ENCODE measurements around the gene TRIM15. TPM values are rescaled to one million over a fixed set of nuclear protein-coding genes. Genes with fewer than 3 reads are reported as not detected.
"Not testable (repeated sequence)": the region's sequence is repeated elsewhere in the genome, so short reads cannot be mapped to it uniquely, and the experiment has no call there.

The TRIM15 gene
- total RNA-seq, 2 experiments from 2014 or later = 0.63 to 1.6 TPM

GRCh38 chr6:30130887-30131862 is 32.2 kb upstream of the TRIM15 start:
- Mint-ChIP-seq H3K27ac (no peak overlapping the region), H3K4me1 (ENCODE audit: low read depth) (peaks cover 30% of the 10 kb centered on the region), H3K36me3 (no peaks in the 10 kb centered on the region), H3K4me3 (peak overlapping the region; percentile 9), H3K9me3 (no peaks in the 10 kb centered on the region), H3K27me3 (peaks cover 60% of the 10 kb centered on the region)
- intact Hi-C loops (cut with micrococcal nuclease) = loop anchor here (1.0 to 5.0 kb wide), 4 partner anchors 28 to 64 kb away; partner anchors contain the start of gene PPP1R11
- ChIA-PET POLR2A (interaction anchor here (0.8 to 0.9 kb wide), 2 partner anchors 27 to 37 kb away, joined by 4 to 5 read pairs; no protein-coding TSS in a partner anchor), CTCF (interaction anchor here (0.7 to 15.9 kb wide), 47 partner anchors 8 to 477 kb away, joined by 3 to 491 read pairs (median 5); partner anchors contain the start of genes POLR1H, PPP1R11, RNF39 and TRIM31)
- peak; percentile 73 for DNase-seq

GRCh38 chr6:30131947-30132497 is 31.3 kb upstream of the TRIM15 start:
- no peak for DNase-seq
- POLR2A ChIA-PET = interaction anchor here (0.6 kb wide), 1 partner anchor 20 kb away, joined by 3 read pairs; no protein-coding TSS in a partner anchor
- Mint-ChIP-seq H3K27me3 (peaks cover 53% of the 10 kb centered on the region), H3K4me1 (ENCODE audit: low read depth) (peaks cover 33% of the 10 kb centered on the region), H3K9me3 (no peaks in the 10 kb centered on the region), H3K36me3 (no peaks in the 10 kb centered on the region), H3K27ac (no peak overlapping the region), H3K4me3 (no peak overlapping the region)
- CTCF ChIA-PET = interaction anchor here (0.8 to 15.9 kb wide), 35 partner anchors 9 to 478 kb away, joined by 3 to 491 read pairs (median 5); partner anchors contain the start of genes POLR1H, PPP1R11 and TRIM31
- intact Hi-C loops (cut with micrococcal nuclease) = loop anchor here (1.0 to 5.0 kb wide), 4 partner anchors 27 to 65 kb away; partner anchors contain the start of gene PPP1R11

- no peak overlapping the region for H3K4me3 Mint-ChIP-seq
- ChIA-PET CTCF (interaction anchor here (0.6 to 15.9 kb wide), 2 partner anchors 28 to 301 kb away, joined by 3 to 491 read pairs; partner anchors contain the start of gene TRIM31), POLR2A (no interaction called here)
- peaks cover 45% of the 10 kb centered on the region for H3K27me3 Mint-ChIP-seq
- no peaks in the 10 kb centered on the region for H3K36me3 Mint-ChIP-seq
- H3K9me3 Mint-ChIP-seq = no peaks in the 10 kb centered on the region
- H3K27ac Mint-ChIP-seq = no peak overlapping the region
- no peak for DNase-seq
- H3K4me1 Mint-ChIP-seq (ENCODE audit: low read depth) = peaks cover 19% of the 10 kb centered on the region
- intact Hi-C loops (cut with micrococcal nuclease) = no loop called here
These were observed 28.2 kb upstream of the TRIM15 start for GRCh38 chr6:30135147-30135546.

- H3K4me3 Mint-ChIP-seq = no peak within 1 kb of the TSS
- no peak within 1 kb of the TSS for H3K27ac Mint-ChIP-seq
- peaks cover 43% of the 10 kb centered on the region for H3K27me3 Mint-ChIP-seq
- CTCF ChIA-PET = interaction anchor here (0.6 to 15.9 kb wide), 2 partner anchors 29 to 301 kb away, joined by 3 to 491 read pairs; partner anchors contain the start of gene TRIM31
- H3K4me1 Mint-ChIP-seq (ENCODE audit: low read depth) = peaks cover 13% of the 10 kb centered on the region
- POLR2A ChIA-PET = no interaction called here
- no peaks in the 10 kb centered on the region for H3K36me3 Mint-ChIP-seq
- no peak for DNase-seq
- no peaks in the 10 kb centered on the region for H3K9me3 Mint-ChIP-seq
- intact Hi-C loops (cut with micrococcal nuclease) = no loop called here
These were observed 27.6 kb upstream of the TRIM15 start, which contains the start of gene TRIM40 for GRCh38 chr6:30135757-30136156. Gene TRIM40 (plus strand): TSS chr6:30136140. CDS start chr6:30137037, 897 bp downstream.

DNA sequence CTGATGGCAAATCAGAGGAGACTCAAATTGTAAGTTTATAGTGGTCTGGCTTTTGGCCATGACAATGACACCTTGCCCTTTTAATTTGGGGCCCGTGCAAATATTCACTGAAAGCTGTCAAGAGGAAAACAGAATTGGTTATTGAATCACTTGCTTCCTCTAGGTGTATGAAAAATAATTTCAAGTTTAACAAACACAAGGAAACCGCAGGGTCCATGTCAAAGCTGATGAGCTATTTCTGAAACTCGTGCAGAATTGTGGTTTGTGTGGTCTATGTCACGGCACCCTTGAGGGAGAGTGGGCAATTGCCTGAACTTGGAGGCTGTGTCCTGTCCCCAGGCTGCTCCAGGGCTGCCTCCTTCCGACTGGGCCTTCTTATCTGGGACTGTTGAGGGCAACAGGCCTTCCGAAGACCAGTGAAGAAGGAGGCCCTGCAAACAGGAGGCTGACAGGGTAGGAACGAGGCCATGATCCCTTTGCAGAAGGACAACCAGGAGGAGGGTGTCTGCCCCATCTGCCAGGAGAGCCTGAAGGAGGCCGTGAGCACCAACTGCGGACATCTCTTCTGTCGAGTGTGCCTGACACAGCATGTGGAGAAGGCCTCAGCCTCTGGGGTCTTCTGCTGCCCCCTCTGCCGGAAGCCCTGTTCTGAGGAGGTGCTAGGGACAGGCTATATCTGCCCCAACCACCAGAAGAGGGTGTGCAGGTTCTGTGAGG is 26.6 kb upstream of the TRIM15 start:
- Mint-ChIP-seq H3K4me1 (ENCODE audit: low read depth) (peaks cover 8% of the 10 kb centered on the region), H3K36me3 (no peaks in the 10 kb centered on the region), H3K27me3 (peaks cover 42% of the 10 kb centered on the region), H3K4me3 (no peak overlapping the region), H3K9me3 (no peaks in the 10 kb centered on the region), H3K27ac (no peak overlapping the region)
- peak; percentile 42 for DNase-seq
- ChIA-PET CTCF (interaction anchor here (15.9 kb wide), 1 partner anchor 30 kb away, joined by 491 read pairs; the partner anchor contains the start of gene TRIM31), POLR2A (no interaction called here)
- intact Hi-C loops (cut with micrococcal nuclease) = no loop called here

DNA sequence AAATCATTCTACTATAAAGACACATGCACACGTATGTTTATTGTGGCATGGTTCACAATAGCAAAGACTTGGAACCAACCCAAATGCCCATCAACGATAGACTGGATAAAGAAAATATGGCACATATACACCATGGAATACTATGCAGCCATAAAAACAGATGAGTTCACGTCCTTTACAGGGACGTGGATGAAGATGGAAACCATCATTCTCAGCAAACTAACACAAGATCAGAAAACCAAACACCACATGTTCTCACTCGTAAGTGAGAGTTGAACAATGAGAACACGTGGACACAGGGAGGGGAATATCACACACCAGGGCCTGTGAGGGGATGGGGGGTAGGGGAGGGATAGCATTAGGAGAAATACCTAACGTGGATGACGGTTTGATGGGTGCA is 23.1 kb upstream of the TRIM15 start:
- H3K4me1 Mint-ChIP-seq (ENCODE audit: low read depth); H3K4me3 Mint-ChIP-seq; POLR2A ChIA-PET; DNase-seq; H3K27ac Mint-ChIP-seq; intact Hi-C loops (cut with micrococcal nuclease); H3K36me3 Mint-ChIP-seq; H3K9me3 Mint-ChIP-seq: not testable (repeated sequence)
- H3K27me3 Mint-ChIP-seq = peaks cover 46% of the 10 kb centered on the region
- CTCF ChIA-PET = interaction anchor here (1.0 to 3.5 kb wide), 2 partner anchors 8 to 9 kb away, joined by 3 to 13 read pairs; no protein-coding TSS in a partner anchor

GRCh38 chr6:30142665-30143064 is 20.7 kb upstream of the TRIM15 start:
- no peak overlapping the region for H3K4me3 Mint-ChIP-seq
- H3K9me3 Mint-ChIP-seq = no peaks in the 10 kb centered on the region
- no peak overlapping the region for H3K27ac Mint-ChIP-seq
- ChIA-PET CTCF (interaction anchor here (3.5 kb wide), 1 partner anchor 12 kb away, joined by 13 read pairs; no protein-coding TSS in a partner anchor), POLR2A (no interaction called here)
- H3K36me3 Mint-ChIP-seq = no peaks in the 10 kb centered on the region
- no peak for DNase-seq
- intact Hi-C loops (cut with micrococcal nuclease) = no loop called here
- no peaks in the 10 kb centered on the region for H3K4me1 Mint-ChIP-seq (ENCODE audit: low read depth)
- peaks cover 50% of the 10 kb centered on the region for H3K27me3 Mint-ChIP-seq

GRCh38 chr6:30143780-30144179 is 19.6 kb upstream of the TRIM15 start:
- Mint-ChIP-seq H3K4me3 (no peak overlapping the region), H3K36me3 (no peaks in the 10 kb centered on the region), H3K9me3 (no peaks in the 10 kb centered on the region), H3K27me3 (peaks cover 48% of the 10 kb centered on the region), H3K27ac (no peak overlapping the region), H3K4me1 (ENCODE audit: low read depth) (no peaks in the 10 kb centered on the region)
- ChIA-PET POLR2A (interaction anchor here (0.5 kb wide), 1 partner anchor 11 kb away, joined by 3 read pairs; no protein-coding TSS in a partner anchor), CTCF (interaction anchor here (0.8 to 3.5 kb wide), 3 partner anchors 12 to 42 kb away, joined by 5 to 13 read pairs (median 9); no protein-coding TSS in a partner anchor)
- no peak for DNase-seq
- intact Hi-C loops (cut with micrococcal nuclease) = no loop called here

- H3K4me3 Mint-ChIP-seq = no peak overlapping the region
These were observed 18.5 kb upstream of the TRIM15 start for GRCh38 chr6:30144811-30145210.

DNA sequence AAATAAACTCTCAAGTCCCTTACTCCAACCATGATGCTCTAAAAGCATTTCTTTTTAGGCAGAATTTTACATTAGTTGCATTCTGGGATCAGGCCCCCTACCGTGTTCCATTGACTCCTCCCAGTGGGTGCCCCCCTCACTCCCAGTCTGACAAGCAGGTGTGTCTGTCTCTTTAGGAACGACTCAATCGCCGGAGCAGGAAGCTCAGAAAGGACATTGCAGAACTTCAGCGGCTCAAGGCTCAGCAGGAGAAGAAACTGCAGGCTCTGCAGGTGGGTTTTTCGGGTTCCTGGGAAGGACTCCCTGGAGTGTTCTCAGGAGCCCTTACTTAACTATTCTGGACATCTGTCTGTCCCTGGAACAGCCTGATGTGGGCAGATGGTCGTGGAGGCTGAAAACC is 17.5 kb upstream of the TRIM15 start:
- Mint-ChIP-seq H3K36me3 (no peaks in the 10 kb centered on the region), H3K4me1 (ENCODE audit: low read depth) (no peaks in the 10 kb centered on the region), H3K27me3 (peaks cover 46% of the 10 kb centered on the region), H3K4me3 (no peak overlapping the region), H3K9me3 (no peaks in the 10 kb centered on the region), H3K27ac (no peak overlapping the region)
- DNase-seq = no peak
- CTCF ChIA-PET = interaction anchor here (11.3 kb wide), 1 partner anchor 15 kb away, joined by 65 read pairs; no protein-coding TSS in a partner anchor
- intact Hi-C loops (cut with micrococcal nuclease) = no loop called here
- POLR2A ChIA-PET = no interaction called here

More at GRCh38 chr6:30144811-30145210, 18.5 kb upstream of the TRIM15 start:
- Mint-ChIP-seq H3K9me3 (no peaks in the 10 kb centered on the region), H3K27me3 (peaks cover 45% of the 10 kb centered on the region), H3K36me3 (no peaks in the 10 kb centered on the region), H3K27ac (no peak overlapping the region), H3K4me1 (ENCODE audit: low read depth) (no peaks in the 10 kb centered on the region)
- POLR2A ChIA-PET = interaction anchor here (0.6 kb wide), 1 partner anchor 28 kb away, joined by 3 read pairs; no protein-coding TSS in a partner anchor
- intact Hi-C loops (cut with micrococcal nuclease) = no loop called here
- no peak for DNase-seq
- CTCF ChIA-PET = interaction anchor here (0.7 to 11.3 kb wide), 3 partner anchors 13 to 491 kb away, joined by 3 to 65 read pairs (median 9); no protein-coding TSS in a partner anchor

DNA sequence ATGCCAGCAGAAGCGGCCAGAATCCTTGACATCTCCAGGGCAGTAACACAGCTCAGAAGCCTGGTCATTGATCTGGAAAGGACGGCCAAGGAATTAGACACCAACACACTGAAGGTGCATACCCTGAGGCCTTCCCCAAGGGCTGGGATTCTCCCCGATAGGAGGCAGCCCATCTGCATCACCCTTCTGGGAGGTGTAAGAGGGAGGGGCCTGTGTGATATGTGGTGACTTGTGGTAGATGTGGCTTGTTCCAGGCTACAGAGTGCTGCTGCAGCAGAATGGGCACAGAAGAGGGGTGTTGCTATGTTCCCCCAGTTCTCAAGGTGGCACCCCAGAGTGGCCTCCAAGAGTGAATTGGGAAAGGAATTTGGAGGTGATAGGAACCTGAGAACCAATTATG is 16.2 kb upstream of the TRIM15 start:
- no peak for DNase-seq
- no peak overlapping the region for H3K27ac Mint-ChIP-seq
- ChIA-PET POLR2A (no interaction called here), CTCF (interaction anchor here (11.3 kb wide), 1 partner anchor 16 kb away, joined by 65 read pairs; no protein-coding TSS in a partner anchor)
- H3K36me3 Mint-ChIP-seq = no peaks in the 10 kb centered on the region
- H3K9me3 Mint-ChIP-seq = no peaks in the 10 kb centered on the region
- intact Hi-C loops (cut with micrococcal nuclease) = no loop called here
- no peak overlapping the region for H3K4me3 Mint-ChIP-seq
- H3K4me1 Mint-ChIP-seq (ENCODE audit: low read depth) = peaks cover 4% of the 10 kb centered on the region
- peaks cover 37% of the 10 kb centered on the region for H3K27me3 Mint-ChIP-seq
